Neutrophil (primary cell): ENCODE measurements around the gene CRYGS.

ENCODE experiments used
- H3K27ac ChIP-seq: fragments of 200-600 bp; sonication (generic); 2 replicates; pipeline ENCODE4 v1.5.1; 2016; ENCODE audit warnings: mild to moderate bottlenecking, moderate library complexity
- H3K27me3 ChIP-seq: fragments of 200-600 bp; sonication (generic); 2 replicates; pipeline ENCODE4 v1.6.0; 2016; ENCODE audit warnings: mild to moderate bottlenecking
- H3K36me3 ChIP-seq: fragments of 200-600 bp; sonication (generic); 2 replicates; pipeline ENCODE4 v1.5.1; 2017
- H3K4me1 ChIP-seq, 2 experiments: fragments of 200-600 bp in 1 of 2; sonication (generic) in 1 of 2; 1 replicate in 1 of 2; 2 replicates in 1 of 2; pipeline versions ENCODE4 v1.5.1 to v1.6.1; 2013 to 2016; ENCODE audit warnings: low read depth in 1 of 2, low read length in 1 of 2, mild to moderate bottlenecking in 1 of 2, moderate library complexity in 1 of 2; ENCODE audit not compliant: control insufficient read depth in 1 of 2, insufficient read depth in 1 of 2
- H3K4me3 ChIP-seq, 2 experiments: fragments of 200-600 bp in 1 of 2; sonication (generic) in 1 of 2; 1 replicate in 1 of 2; 2 replicates in 1 of 2; pipeline ENCODE4 v1.5.1; 2013 to 2016; ENCODE audit warnings: low read depth in 1 of 2, low read length in 1 of 2, mild to moderate bottlenecking in 1 of 2, moderate library complexity in 1 of 2
- H3K9me3 ChIP-seq: fragments of 200-600 bp; sonication (generic); 2 replicates; pipeline ENCODE4 v1.5.1; 2016
- TF ChIP-seq, protein P1 (sequence below): fragments of 200-600 bp; sonication (generic); IDR thresholded peaks from 2 replicates; pipeline ENCODE4 v1.5.1; 2016; ENCODE audit warnings: antibody characterized with exemption

CRYGS gene

DNA sequence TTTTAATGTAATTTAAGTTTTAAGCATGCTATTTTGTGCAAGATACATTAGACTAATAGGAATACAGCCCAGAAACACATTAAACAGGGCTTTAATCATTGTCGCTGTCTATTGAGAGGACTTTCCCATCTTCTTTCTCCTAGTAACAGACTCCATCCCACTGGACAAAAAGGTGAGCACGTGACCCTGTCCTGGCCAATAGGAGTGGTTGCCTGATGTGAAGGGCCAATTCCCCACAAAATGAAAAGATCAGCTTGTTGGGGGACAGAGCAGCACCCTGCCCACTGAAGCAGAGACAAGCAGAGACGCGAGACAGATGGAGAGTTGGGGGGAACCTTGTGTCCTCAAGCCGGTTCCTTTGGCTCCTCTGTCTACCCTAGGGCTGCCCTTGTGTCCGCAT is 21.2 kb downstream of the CRYGS start:
- Histone ChIP-seq H3K9me3 (no peaks in the 10 kb centered on the region), H3K27ac (no peak overlapping the region), H3K4me3 (no peak overlapping the region), H3K4me1 (peaks cover 8 to 16% of the 10 kb centered on the region in 2 experiments), H3K36me3 (no peaks in the 10 kb centered on the region), H3K27me3 (no peaks in the 10 kb centered on the region)
- TF ChIP-seq, protein P1, sequence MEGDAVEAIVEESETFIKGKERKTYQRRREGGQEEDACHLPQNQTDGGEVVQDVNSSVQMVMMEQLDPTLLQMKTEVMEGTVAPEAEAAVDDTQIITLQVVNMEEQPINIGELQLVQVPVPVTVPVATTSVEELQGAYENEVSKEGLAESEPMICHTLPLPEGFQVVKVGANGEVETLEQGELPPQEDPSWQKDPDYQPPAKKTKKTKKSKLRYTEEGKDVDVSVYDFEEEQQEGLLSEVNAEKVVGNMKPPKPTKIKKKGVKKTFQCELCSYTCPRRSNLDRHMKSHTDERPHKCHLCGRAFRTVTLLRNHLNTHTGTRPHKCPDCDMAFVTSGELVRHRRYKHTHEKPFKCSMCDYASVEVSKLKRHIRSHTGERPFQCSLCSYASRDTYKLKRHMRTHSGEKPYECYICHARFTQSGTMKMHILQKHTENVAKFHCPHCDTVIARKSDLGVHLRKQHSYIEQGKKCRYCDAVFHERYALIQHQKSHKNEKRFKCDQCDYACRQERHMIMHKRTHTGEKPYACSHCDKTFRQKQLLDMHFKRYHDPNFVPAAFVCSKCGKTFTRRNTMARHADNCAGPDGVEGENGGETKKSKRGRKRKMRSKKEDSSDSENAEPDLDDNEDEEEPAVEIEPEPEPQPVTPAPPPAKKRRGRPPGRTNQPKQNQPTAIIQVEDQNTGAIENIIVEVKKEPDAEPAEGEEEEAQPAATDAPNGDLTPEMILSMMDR: no peak

DNA sequence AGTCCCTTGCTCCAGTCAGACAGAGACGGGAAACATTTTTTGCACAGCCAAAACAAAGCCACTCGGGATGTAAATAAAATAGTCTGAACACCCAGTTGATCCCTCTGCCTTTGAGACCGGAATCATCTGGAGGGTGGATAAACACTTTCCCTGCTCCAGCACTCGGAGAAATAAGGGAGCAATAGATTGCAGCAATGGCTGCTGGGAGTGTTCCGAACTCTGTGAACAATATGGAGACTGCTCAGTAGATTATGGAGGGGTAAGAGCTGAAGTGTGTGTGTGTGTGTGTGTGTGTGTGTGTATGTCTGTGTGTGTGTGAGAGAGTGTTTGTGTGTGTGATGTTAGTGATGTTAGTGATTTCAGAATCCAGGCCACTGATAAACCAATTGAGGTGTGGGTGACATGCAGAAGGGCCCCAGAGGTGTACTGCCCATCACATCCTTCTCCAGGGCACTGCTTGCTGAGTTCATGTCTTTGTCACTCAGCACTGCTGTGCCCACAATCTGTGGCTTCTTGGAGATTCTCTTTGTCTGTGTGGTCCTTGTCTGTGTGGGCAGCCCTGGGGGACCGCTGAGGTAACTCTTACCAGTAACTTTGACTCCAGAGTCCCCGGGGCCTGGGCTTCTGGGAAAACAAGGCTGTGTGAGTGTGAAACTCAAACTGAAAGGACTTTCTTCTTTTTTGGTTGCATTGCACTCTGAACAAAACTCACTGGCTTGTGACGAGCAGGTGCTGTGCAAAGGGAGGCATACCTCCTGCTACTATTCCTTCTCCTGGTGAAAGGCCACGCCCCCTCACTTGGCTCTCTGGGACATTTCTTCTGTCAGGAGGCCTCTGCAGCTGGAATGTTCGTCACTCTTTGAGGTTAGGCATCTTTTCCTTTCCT is 23.0 kb downstream of the CRYGS start:
- Histone ChIP-seq H3K27ac (no peak overlapping the region), H3K36me3 (no peaks in the 10 kb centered on the region)
- TF ChIP-seq, protein P1: no peak

DNA sequence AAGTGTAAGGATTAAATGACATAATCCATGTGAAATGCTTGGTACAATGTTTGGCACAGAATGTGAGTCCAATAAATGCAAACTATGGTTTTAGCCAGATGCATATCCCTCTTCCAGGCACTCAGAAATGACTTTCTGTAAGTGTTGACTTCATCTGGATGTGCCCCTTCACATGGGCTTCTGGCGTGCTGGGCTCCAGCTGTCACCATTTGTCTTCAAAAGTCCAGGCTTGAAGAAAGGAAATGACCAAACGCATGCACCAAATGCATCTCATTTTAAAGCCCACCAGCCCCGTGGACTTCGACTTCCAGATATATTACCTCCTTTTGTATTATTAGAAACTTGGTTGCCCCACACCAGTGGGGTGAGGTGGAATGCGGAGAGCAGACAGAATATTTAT is 23.7 kb downstream of the CRYGS start:
- no peaks in the 10 kb centered on the region for H3K27me3 ChIP-seq
- no peak overlapping the region for H3K4me3 ChIP-seq
- no peak overlapping the region for H3K27ac ChIP-seq
- TF ChIP-seq, protein P1: no peak
- H3K36me3 ChIP-seq: no peaks in the 10 kb centered on the region
- peaks cover 5% of the 10 kb centered on the region for H3K9me3 ChIP-seq
- H3K4me1 ChIP-seq: peaks cover 15 to 22% of the 10 kb centered on the region in 2 experiments

More for the DNA sequence above, 23.0 kb downstream of the CRYGS start:
- H3K27me3 ChIP-seq: no peaks in the 10 kb centered on the region
- peaks cover 5% of the 10 kb centered on the region for H3K9me3 ChIP-seq
- H3K4me1 ChIP-seq: peaks cover 8 to 16% of the 10 kb centered on the region in 2 experiments
- H3K4me3 ChIP-seq: no peak overlapping the region

DNA sequence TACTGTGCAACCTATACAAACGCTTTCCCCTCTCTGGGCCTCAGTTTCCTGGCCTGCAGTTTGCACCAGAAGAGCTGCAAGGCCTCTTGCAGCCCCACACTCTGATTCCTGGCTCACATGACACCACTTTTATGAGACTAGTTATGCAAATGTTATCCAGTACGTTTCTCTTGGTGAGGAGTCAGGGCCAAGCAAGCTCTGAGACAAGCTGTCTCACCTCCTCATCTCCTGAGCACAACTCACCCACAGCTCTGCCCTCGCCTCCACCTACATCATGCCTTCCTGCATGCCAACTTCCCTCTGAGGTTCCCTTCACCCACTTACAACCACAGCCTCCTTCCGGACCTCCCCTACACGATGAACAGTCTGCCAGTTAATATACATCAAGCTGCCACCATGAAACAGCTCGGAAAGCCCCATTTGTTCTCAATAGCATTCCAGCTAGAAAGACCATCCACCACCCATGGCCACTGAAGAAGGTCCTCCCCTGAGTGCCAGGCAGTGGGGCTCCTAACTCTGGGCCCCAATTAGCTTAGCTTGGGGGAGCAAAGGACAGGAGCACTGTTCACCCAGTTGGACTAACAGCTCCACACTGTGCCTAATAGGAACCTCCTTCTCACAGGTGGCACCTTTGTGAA is 25.0 kb downstream of the CRYGS start:
- H3K27ac ChIP-seq: no peak overlapping the region
- TF ChIP-seq, protein P1: no peak
- H3K36me3 ChIP-seq: no peaks in the 10 kb centered on the region
- H3K4me3 ChIP-seq: no peak overlapping the region
- H3K9me3 ChIP-seq: peaks cover 5% of the 10 kb centered on the region
- H3K4me1 ChIP-seq: peaks cover 23 to 35% of the 10 kb centered on the region in 2 experiments
- no peaks in the 10 kb centered on the region for H3K27me3 ChIP-seq

DNA sequence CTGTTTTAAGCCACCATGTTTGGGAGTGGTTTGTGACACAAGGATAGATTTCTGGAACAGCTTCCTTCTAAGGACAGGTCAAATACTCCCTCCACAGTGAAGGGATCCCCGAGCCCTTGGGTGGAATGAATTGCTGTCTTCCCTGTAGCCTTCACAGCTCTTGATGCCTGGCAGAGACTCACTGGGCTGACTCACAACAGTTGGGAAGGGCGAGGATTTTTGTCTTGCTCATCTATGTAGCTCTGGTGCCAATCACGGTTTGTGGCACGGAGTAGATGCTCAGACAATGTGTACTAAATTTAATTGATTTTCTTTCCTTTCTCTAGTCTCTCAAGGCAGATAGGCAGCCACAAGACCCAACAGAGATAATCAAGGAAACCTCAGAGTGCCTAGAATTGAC is 27.0 kb downstream of the CRYGS start:
- Histone ChIP-seq H3K4me1 (peaks cover 23 to 38% of the 10 kb centered on the region in 2 experiments), H3K27me3 (no peaks in the 10 kb centered on the region), H3K9me3 (peaks cover 5% of the 10 kb centered on the region), H3K4me3 (no peak overlapping the region), H3K27ac (no peak overlapping the region), H3K36me3 (no peaks in the 10 kb centered on the region)
- TF ChIP-seq, protein P1: no peak
